HCT116 (cell line): ENCODE measurements around the gene ITGB1BP1. TPM values are rescaled to one million over a fixed set of nuclear protein-coding genes. Genes with fewer than 3 reads are reported as not detected.

Experiments used
- ATAC-seq: fragments of 200-7000 bp; cut with Tn5 transposase; 2 replicates; pipeline ENCODE4 v1.9.1; 2020; ENCODE audit warnings: mild to moderate bottlenecking, moderate library complexity
- BruUV-seq: library from RNA; stranded (reverse); fragments of 400-500 nt; replicated peaks from 2 replicates; lab custom pipeline; 2021; lab: Mats Ljungman, UMichigan
- CTCF ChIA-PET: fragments of 300-600 bp; sonication (Branson Sonifier 250); formaldehyde crosslinking; loops from one replicate; lab custom pipeline; 2021; ENCODE audit warnings: antibody characterized with exemption; lab: Charles Lee
- POLR2A ChIA-PET: fragments of 300-600, 350-600 bp; sonication (Branson Sonifier 250); formaldehyde crosslinking; loops from one replicate; lab custom pipeline; 2021; ENCODE audit warnings: antibody characterized with exemption; lab: Charles Lee
- RAD21 ChIA-PET, 2 experiments: fragments of 300-600 bp; sonication (Branson Sonifier 250); formaldehyde crosslinking; loops; one replicate each; lab custom pipeline; 2023; ENCODE audit warnings: low total read pairs in 2 of 2; ENCODE audit not compliant: uncharacterized antibody in 2 of 2, unreplicated experiment in 2 of 2, low non-redundant PET in 1 of 2; lab: Charles Lee
- DNase-seq: peaks from one replicate; pipeline ENCODE4 v3.0.0-alpha.2; 2010; ENCODE audit warnings: low read depth, low spot score
- H2AFZ ChIP-seq: fragments of 200-600 bp; shearing (Covaris generic), sonication (generic); 2 replicates; pipeline ENCODE4 v1.6.1; 2017; ENCODE audit warnings: low read depth, mixed run types, mixed read lengths, antibody characterized with exemption, low read length; ENCODE audit not compliant: poor library complexity, severe bottlenecking
- H3K27ac ChIP-seq: 2 replicates; pipeline ENCODE4 v1.5.1; 2012; ENCODE audit warnings: low read depth, low read length
- H3K27me3 ChIP-seq: fragments of 200-600 bp; sonication (generic); 2 replicates; pipeline ENCODE4 v1.6.1; 2016; ENCODE audit warnings: mixed run types, low read length, mixed read lengths; ENCODE audit not compliant: insufficient read depth
- H3K36me3 ChIP-seq, 2 experiments: fragments of 200-500 bp in 1 of 2; fragments of 200-600 bp in 1 of 2; sonication (Bioruptor generic) in 1 of 2; sonication (generic) in 1 of 2; 2 replicates each; pipeline versions ENCODE4 v1.5.1 to v1.6.1; 2014 to 2016; ENCODE audit warnings: low read length in 2 of 2, inconsistent platforms in 1 of 2, mixed read lengths in 1 of 2, mixed run types in 1 of 2; ENCODE audit not compliant: insufficient read depth in 2 of 2, control insufficient read depth in 1 of 2
- H3K4me1 ChIP-seq, 2 experiments: fragments of 200-600 bp in 1 of 2; sonication (generic) in 1 of 2; 2 replicates each; pipeline versions ENCODE4 v1.5.1 to v1.6.1; 2012 to 2017; ENCODE audit warnings: low read length in 2 of 2, inconsistent platforms in 1 of 2, mild to moderate bottlenecking in 1 of 2, mixed read lengths in 1 of 2, mixed run types in 1 of 2, moderate library complexity in 1 of 2; ENCODE audit not compliant: insufficient read depth in 2 of 2, control insufficient read depth in 1 of 2
- H3K4me2 ChIP-seq: fragments of 200-600 bp; sonication (generic); 2 replicates; pipeline ENCODE4 v1.6.1; 2017; ENCODE audit warnings: mixed run types, low read length, mixed read lengths
- H3K4me3 ChIP-seq, 2 experiments: fragments of 200-600 bp in 1 of 2; sonication (generic) in 1 of 2; replicated peaks in 1 of 2; 2 replicates each; pipeline ENCODE4 v1.5.1; 2011 to 2016; ENCODE audit warnings: low read length in 2 of 2, control low read depth in 1 of 2, low read depth in 1 of 2, mild to moderate bottlenecking in 1 of 2, mixed read lengths in 1 of 2, mixed run types in 1 of 2
- H3K79me2 ChIP-seq: fragments of 200-600 bp; sonication (generic); 2 replicates; pipeline ENCODE4 v1.6.1; 2017; ENCODE audit warnings: mild to moderate bottlenecking, mixed run types, low read length, moderate library complexity, mixed read lengths; ENCODE audit not compliant: insufficient read depth
- H3K9ac ChIP-seq: fragments of 200-600 bp; sonication (generic); 2 replicates; pipeline ENCODE4 v1.6.1; 2016; ENCODE audit warnings: low read length, mixed read lengths
- H3K9me2 ChIP-seq: fragments of 200-600 bp; sonication (generic), shearing (Covaris generic); 2 replicates; pipeline ENCODE4 v1.6.1; 2017; ENCODE audit warnings: mixed run types, mild to moderate bottlenecking, moderate library complexity; ENCODE audit not compliant: insufficient read depth
- H3K9me3 ChIP-seq, 2 experiments: fragments of 200-500 bp in 1 of 2; fragments of 200-600 bp in 1 of 2; sonication (Bioruptor generic) in 1 of 2; sonication (generic) in 1 of 2; 2 replicates each; pipeline ENCODE4 v1.6.1; 2014 to 2017; ENCODE audit warnings: low read length in 2 of 2, mixed read lengths in 2 of 2, inconsistent platforms in 1 of 2, low read depth in 1 of 2, mild to moderate bottlenecking in 1 of 2, mixed run types in 1 of 2, moderate library complexity in 1 of 2; ENCODE audit not compliant: control insufficient read depth in 1 of 2, insufficient read depth in 1 of 2
- H4K20me1 ChIP-seq: fragments of 200-600 bp; sonication (generic), shearing (Covaris generic); 2 replicates; pipeline ENCODE4 v1.6.1; 2017; ENCODE audit warnings: mixed run types, mild to moderate bottlenecking, moderate library complexity; ENCODE audit not compliant: insufficient read depth
- EGR1 ChIP-seq: IDR thresholded peaks from 2 replicates; pipeline ENCODE4 v1.6.1; 2012; ENCODE audit warnings: low read depth
- ELF1 ChIP-seq: IDR thresholded peaks from 2 replicates; pipeline ENCODE4 v1.6.1; 2012; ENCODE audit warnings: low read depth, borderline replicate concordance
- EZH2phosphoT487 ChIP-seq: fragments of 200-600 bp; IDR thresholded peaks from 2 replicates; pipeline ENCODE4 v1.6.1; 2018; ENCODE audit warnings: antibody characterized with exemption, borderline replicate concordance
- FOSL1 ChIP-seq: IDR thresholded peaks from 2 replicates; pipeline ENCODE4 v1.6.1; 2012; ENCODE audit warnings: low read depth
- JUND ChIP-seq: IDR thresholded peaks from 2 replicates; pipeline ENCODE4 v1.6.1; 2012
- POLR2A ChIP-seq: IDR thresholded peaks from 2 replicates; pipeline ENCODE4 v1.7.0; 2011; ENCODE audit warnings: borderline replicate concordance; ENCODE audit not compliant: insufficient read depth, insufficient read length; ENCODE audit errors: extremely low read depth
- POLR2AphosphoS5 ChIP-seq: IDR thresholded peaks from 2 replicates; pipeline ENCODE4 v1.6.1; 2011; ENCODE audit warnings: mild to moderate bottlenecking, low read depth, low read length, moderate library complexity
- SP1 ChIP-seq: IDR thresholded peaks from 2 replicates; pipeline ENCODE4 v1.6.1; 2012; ENCODE audit warnings: low read depth
- SRF ChIP-seq: IDR thresholded peaks from 2 replicates; pipeline ENCODE4 v1.6.1; 2012; ENCODE audit warnings: low read depth
- TCF7L2 ChIP-seq: IDR thresholded peaks from 2 replicates; pipeline ENCODE4 v1.7.0; 2011; ENCODE audit warnings: borderline replicate concordance, inconsistent platforms; ENCODE audit not compliant: insufficient read depth, insufficient read length; ENCODE audit errors: extremely low read depth
- YY1 ChIP-seq: IDR thresholded peaks from 2 replicates; pipeline ENCODE4 v1.6.1; 2011; ENCODE audit warnings: low read length, low read depth, moderate library complexity, mild to moderate bottlenecking; ENCODE audit not compliant: insufficient replicate concordance; ENCODE audit errors: extremely low read depth
- ZNF274 ChIP-seq: fragments of 200-500 bp; sonication (Bioruptor generic); IDR thresholded peaks from 2 replicates; pipeline ENCODE4 v1.6.1; 2014; ENCODE audit warnings: mild to moderate bottlenecking, low read depth, low read length, inconsistent platforms
- intact Hi-C: fragments of 100-400 bp; cut with micrococcal nuclease; formaldehyde crosslinking; loops from 2 replicates; pipeline ENCODE4 v1.10.0; 2022
- total RNA-seq: library from RNA; stranded (reverse); gene quantifications from one replicate; pipeline ENCODE4 v1.2.1, GENCODE V29; 2021; ENCODE audit not compliant: unreplicated experiment
- TF ChIP-seq, protein P1 (sequence below): IDR thresholded peaks from 2 replicates; pipeline ENCODE4 v1.6.1; 2012; ENCODE audit warnings: low read depth
- TF ChIP-seq, protein P2 (sequence below): IDR thresholded peaks from 2 replicates; pipeline ENCODE4 v1.6.1; 2012
- TF ChIP-seq, protein P3 (sequence below): IDR thresholded peaks from 2 replicates; pipeline ENCODE4 v1.6.1; 2011; ENCODE audit warnings: mild to moderate bottlenecking, low read length, moderate library complexity; ENCODE audit not compliant: insufficient replicate concordance; ENCODE audit errors: extremely low read depth
- TF ChIP-seq, protein P4 (sequence below): IDR thresholded peaks from 2 replicates; pipeline ENCODE4 v1.6.1; 2012

Gene ITGB1BP1
- total RNA-seq, 1 experiment from 2014 or later, result 86.9 TPM

DNA sequence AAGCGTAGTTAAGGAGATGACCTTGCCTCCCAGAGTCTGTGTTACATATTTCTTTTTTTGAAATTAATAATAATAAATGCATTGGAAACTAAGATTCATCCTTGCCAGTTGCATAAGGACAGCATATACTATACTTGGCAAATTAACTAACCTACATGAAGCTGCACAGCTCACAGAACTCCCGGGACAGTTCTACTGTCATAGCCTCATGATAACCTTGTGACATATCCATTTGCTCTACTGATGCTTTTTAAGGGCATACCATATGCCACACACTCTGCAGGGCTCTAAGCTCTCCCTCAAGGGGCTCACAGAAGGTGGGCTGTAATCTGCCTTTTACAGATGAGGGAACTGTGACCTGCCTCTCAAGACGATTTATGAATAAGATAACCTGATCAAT is 3.8 kb downstream of the ITGB1BP1 start:
- Histone ChIP-seq H2AFZ (no peak overlapping the region), H3K4me3 (no peak overlapping the region), H3K4me2 (no peak overlapping the region), H4K20me1 (no peaks in the 10 kb centered on the region), H3K9ac (no peak overlapping the region), H3K9me3 (no peaks in the 10 kb centered on the region), H3K79me2 (peaks cover 62% of the 10 kb centered on the region), H3K36me3 (peaks cover 0 to 2% of the 10 kb centered on the region in 2 experiments; a peak in 1 of 4 replicates), H3K27ac (no peak overlapping the region), H3K9me2 (no peaks in the 10 kb centered on the region), H3K4me1 (peaks cover 7 to 15% of the 10 kb centered on the region in 2 experiments; a peak in 3 of 4 replicates), H3K27me3 (no peaks in the 10 kb centered on the region)
- CTCF ChIA-PET, result no interaction called here
- POLR2A ChIA-PET, result no interaction called here
- no peak for DNase-seq
- TF ChIP-seq POLR2AphosphoS5 (no peak), ELF1 (no peak), EGR1 (no peak)
- intact Hi-C loops, result no loop called here
- ATAC-seq, result no peak
- RAD21 ChIA-PET, result no interaction called here
- BruUV-seq, result no TSS peak

DNA sequence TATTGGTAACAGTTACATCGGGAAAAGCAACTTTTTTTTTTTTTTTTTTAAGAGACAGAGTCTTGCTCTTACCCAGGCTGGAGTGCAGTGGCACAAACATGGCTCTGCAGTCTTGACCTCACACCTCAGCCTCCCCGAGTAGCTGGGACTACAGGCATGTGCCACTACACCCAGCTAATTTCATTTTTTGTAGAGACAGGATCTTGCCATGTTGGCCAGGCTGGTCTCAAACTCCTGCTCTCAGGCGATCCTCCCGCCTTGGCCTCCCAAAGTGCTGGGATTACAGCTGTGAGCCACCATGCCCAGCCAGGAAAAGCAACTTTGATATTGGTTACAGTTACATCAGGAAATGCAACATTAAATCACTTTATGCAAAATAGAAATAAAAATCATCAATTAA is 4.6 kb downstream of the ITGB1BP1 start:
- BruUV-seq, result no TSS peak
- DNase-seq (no peak), ATAC-seq (no peak)
- no peak overlapping the region for H3K4me2 ChIP-seq
- H2AFZ ChIP-seq, result no peak overlapping the region
- intact Hi-C loops, result no loop called here
- ChIA-PET CTCF (no interaction called here), POLR2A (no interaction called here), RAD21 (no interaction called here)
- H3K4me3 ChIP-seq, result no peak overlapping the region
- no peaks in the 10 kb centered on the region for H3K9me2 ChIP-seq
- H3K27ac ChIP-seq, result no peak overlapping the region
- peaks cover 5 to 11% of the 10 kb centered on the region in 2 experiments; a peak in 3 of 4 replicates for H3K4me1 ChIP-seq
- peaks cover 0 to 2% of the 10 kb centered on the region in 2 experiments; a peak in 1 of 4 replicates for H3K36me3 ChIP-seq
- no peaks in the 10 kb centered on the region for H3K9me3 ChIP-seq
- H3K9ac ChIP-seq, result no peak overlapping the region
- H4K20me1 ChIP-seq, result no peaks in the 10 kb centered on the region
- peaks cover 54% of the 10 kb centered on the region for H3K79me2 ChIP-seq
- no peaks in the 10 kb centered on the region for H3K27me3 ChIP-seq
- no peak for TF ChIP-seq EZH2phosphoT487
- no peak for TF ChIP-seq SRF
- TF ChIP-seq, protein P1, sequence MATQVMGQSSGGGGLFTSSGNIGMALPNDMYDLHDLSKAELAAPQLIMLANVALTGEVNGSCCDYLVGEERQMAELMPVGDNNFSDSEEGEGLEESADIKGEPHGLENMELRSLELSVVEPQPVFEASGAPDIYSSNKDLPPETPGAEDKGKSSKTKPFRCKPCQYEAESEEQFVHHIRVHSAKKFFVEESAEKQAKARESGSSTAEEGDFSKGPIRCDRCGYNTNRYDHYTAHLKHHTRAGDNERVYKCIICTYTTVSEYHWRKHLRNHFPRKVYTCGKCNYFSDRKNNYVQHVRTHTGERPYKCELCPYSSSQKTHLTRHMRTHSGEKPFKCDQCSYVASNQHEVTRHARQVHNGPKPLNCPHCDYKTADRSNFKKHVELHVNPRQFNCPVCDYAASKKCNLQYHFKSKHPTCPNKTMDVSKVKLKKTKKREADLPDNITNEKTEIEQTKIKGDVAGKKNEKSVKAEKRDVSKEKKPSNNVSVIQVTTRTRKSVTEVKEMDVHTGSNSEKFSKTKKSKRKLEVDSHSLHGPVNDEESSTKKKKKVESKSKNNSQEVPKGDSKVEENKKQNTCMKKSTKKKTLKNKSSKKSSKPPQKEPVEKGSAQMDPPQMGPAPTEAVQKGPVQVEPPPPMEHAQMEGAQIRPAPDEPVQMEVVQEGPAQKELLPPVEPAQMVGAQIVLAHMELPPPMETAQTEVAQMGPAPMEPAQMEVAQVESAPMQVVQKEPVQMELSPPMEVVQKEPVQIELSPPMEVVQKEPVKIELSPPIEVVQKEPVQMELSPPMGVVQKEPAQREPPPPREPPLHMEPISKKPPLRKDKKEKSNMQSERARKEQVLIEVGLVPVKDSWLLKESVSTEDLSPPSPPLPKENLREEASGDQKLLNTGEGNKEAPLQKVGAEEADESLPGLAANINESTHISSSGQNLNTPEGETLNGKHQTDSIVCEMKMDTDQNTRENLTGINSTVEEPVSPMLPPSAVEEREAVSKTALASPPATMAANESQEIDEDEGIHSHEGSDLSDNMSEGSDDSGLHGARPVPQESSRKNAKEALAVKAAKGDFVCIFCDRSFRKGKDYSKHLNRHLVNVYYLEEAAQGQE, result no peak
- no peak for TF ChIP-seq SP1
- no peak for TF ChIP-seq POLR2A
- TF ChIP-seq POLR2AphosphoS5, result no peak
- TF ChIP-seq ZNF274, result no peak
- no peak for TF ChIP-seq JUND
- TF ChIP-seq, protein P2, sequence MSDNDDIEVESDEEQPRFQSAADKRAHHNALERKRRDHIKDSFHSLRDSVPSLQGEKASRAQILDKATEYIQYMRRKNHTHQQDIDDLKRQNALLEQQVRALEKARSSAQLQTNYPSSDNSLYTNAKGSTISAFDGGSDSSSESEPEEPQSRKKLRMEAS, result no peak
- TF ChIP-seq, protein P3, sequence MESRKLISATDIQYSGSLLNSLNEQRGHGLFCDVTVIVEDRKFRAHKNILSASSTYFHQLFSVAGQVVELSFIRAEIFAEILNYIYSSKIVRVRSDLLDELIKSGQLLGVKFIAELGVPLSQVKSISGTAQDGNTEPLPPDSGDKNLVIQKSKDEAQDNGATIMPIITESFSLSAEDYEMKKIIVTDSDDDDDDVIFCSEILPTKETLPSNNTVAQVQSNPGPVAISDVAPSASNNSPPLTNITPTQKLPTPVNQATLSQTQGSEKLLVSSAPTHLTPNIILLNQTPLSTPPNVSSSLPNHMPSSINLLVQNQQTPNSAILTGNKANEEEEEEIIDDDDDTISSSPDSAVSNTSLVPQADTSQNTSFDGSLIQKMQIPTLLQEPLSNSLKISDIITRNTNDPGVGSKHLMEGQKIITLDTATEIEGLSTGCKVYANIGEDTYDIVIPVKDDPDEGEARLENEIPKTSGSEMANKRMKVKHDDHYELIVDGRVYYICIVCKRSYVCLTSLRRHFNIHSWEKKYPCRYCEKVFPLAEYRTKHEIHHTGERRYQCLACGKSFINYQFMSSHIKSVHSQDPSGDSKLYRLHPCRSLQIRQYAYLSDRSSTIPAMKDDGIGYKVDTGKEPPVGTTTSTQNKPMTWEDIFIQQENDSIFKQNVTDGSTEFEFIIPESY, result no peak
- TF ChIP-seq EGR1, result no peak
- TF ChIP-seq FOSL1, result no peak
- no peak for TF ChIP-seq TCF7L2
- TF ChIP-seq YY1, result no peak
- TF ChIP-seq, protein P4, sequence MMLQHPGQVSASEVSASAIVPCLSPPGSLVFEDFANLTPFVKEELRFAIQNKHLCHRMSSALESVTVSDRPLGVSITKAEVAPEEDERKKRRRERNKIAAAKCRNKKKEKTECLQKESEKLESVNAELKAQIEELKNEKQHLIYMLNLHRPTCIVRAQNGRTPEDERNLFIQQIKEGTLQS, result no peak
